H1 (cell line): ENCODE data around the gene CCDC180. TPM values are rescaled to one million over a fixed set of nuclear protein-coding genes. Genes with fewer than 3 reads are reported as not detected.

Source experiments
- CTCF ChIA-PET: fragments of 300-600 bp; sonication (Branson Sonifier 250); formaldehyde crosslinking; loops from one replicate; lab custom pipeline; 2021; ENCODE audit not compliant: partially characterized antibody; lab: Charles Lee
- POLR2A ChIA-PET: fragments of 300-600 bp; sonication (Branson Sonifier 250); formaldehyde crosslinking; loops from one replicate; lab custom pipeline; 2021; ENCODE audit warnings: inconsistent platforms; ENCODE audit not compliant: partially characterized antibody; lab: Charles Lee
- DNase-seq, 2 experiments: peaks; one replicate each; pipeline versions ENCODE4 v3.0.0 to v3.0.0-alpha.2; 2010 to 2022; ENCODE audit warnings: low spot score in 2 of 2, low read depth in 1 of 2, mixed read lengths in 1 of 2
- FAIRE-seq: peaks from 2 replicates; lab custom pipeline; 2011; peaks lifted over from hg19 to GRCh38; lab: Jason Lieb, UNC
- H2AFZ ChIP-seq: 2 replicates; pipeline ENCODE4 v1.8.1; 2012; ENCODE audit warnings: low read length, inconsistent platforms
- H2AK5ac ChIP-seq: 2 replicates; pipeline ENCODE4 v1.6.1; 2013; ENCODE audit warnings: low read depth, low read length
- H2BK120ac ChIP-seq: replicated peaks from 2 replicates; pipeline ENCODE3; 2013; ENCODE audit warnings: low read depth, low read length, inconsistent platforms
- H2BK12ac ChIP-seq: 2 replicates; pipeline ENCODE4 v1.6.1; 2013; ENCODE audit warnings: low read depth, low read length
- H2BK15ac ChIP-seq: 2 replicates; pipeline ENCODE4 v1.6.1; 2013; ENCODE audit warnings: low read length
- H2BK20ac ChIP-seq: 2 replicates; pipeline ENCODE4 v1.6.1; 2013; ENCODE audit warnings: low read length
- H2BK5ac ChIP-seq: 2 replicates; pipeline ENCODE4 v1.6.1; 2013; ENCODE audit warnings: low read depth, low read length
- H3K14ac ChIP-seq: 2 replicates; pipeline ENCODE4 v1.6.1; 2013; ENCODE audit warnings: inconsistent platforms; ENCODE audit not compliant: insufficient read length
- H3K18ac ChIP-seq: 2 replicates; pipeline ENCODE4 v1.6.1; 2013; ENCODE audit warnings: low read length; ENCODE audit errors: extremely low read depth
- H3K23ac ChIP-seq: 2 replicates; pipeline ENCODE4 v1.6.1; 2013; ENCODE audit warnings: inconsistent platforms; ENCODE audit not compliant: insufficient read length
- H3K23me2 ChIP-seq: 2 replicates; pipeline ENCODE4 v1.6.1; 2013; ENCODE audit warnings: low read depth, low read length
- H3K27ac ChIP-seq: 2 replicates; pipeline ENCODE4 v1.6.1; 2011; ENCODE audit warnings: low read depth, low read length, inconsistent platforms
- H3K27me3 ChIP-seq, 4 experiments: replicated peaks in 1 of 4; 1 replicate in 1 of 4; 2 replicates in 3 of 4; pipeline versions ENCODE4 v1.6.1 to v1.8.1; 2011 to 2013; ENCODE audit warnings: low read length in 3 of 4, mild to moderate bottlenecking in 3 of 4, inconsistent platforms in 2 of 4, mixed read lengths in 2 of 4, moderate library complexity in 1 of 4; ENCODE audit not compliant: control insufficient read depth in 3 of 4, insufficient read depth in 3 of 4; ENCODE audit errors: extremely low read depth in 1 of 4
- H3K36me3 ChIP-seq, 4 experiments: 2 replicates each; pipeline versions ENCODE4 v1.6.1 to v1.8.1; 2011 to 2013; ENCODE audit warnings: mild to moderate bottlenecking in 4 of 4, low read length in 3 of 4, moderate library complexity in 2 of 4, control low read depth in 1 of 4, inconsistent platforms in 1 of 4; ENCODE audit not compliant: insufficient read depth in 4 of 4, control insufficient read depth in 2 of 4
- H3K4ac ChIP-seq: replicated peaks from 2 replicates; pipeline ENCODE3; 2013; ENCODE audit warnings: low read length, low read depth, mixed read lengths, inconsistent platforms; ENCODE audit not compliant: insufficient read length
- H3K4me1 ChIP-seq, 4 experiments: replicated peaks in 1 of 4; 1 replicate in 1 of 4; 2 replicates in 3 of 4; pipeline versions ENCODE4 v1.6.1 to v1.8.1; 2011 to 2013; ENCODE audit warnings: low read length in 3 of 4, inconsistent platforms in 2 of 4, mixed read lengths in 1 of 4; ENCODE audit not compliant: insufficient read depth in 4 of 4, control insufficient read depth in 3 of 4
- H3K4me2 ChIP-seq, 2 experiments: 2 replicates each; pipeline versions ENCODE4 v1.6.1 to v1.8.1; 2011 to 2013; ENCODE audit warnings: low read depth in 2 of 2, low read length in 2 of 2, control low read depth in 1 of 2, inconsistent platforms in 1 of 2, mild to moderate bottlenecking in 1 of 2; ENCODE audit not compliant: insufficient read depth in 1 of 2
- H3K4me3 ChIP-seq, 4 experiments: fragments of 200-600, 300-600 bp in 1 of 4; sonication (generic), shearing (Covaris generic), sonication (Bioruptor Twin) in 1 of 4; 2 replicates each; pipeline versions ENCODE4 v1.5.1 to v1.8.1; 2011 to 2016; ENCODE audit warnings: low read length in 4 of 4, low read depth in 3 of 4, control low read depth in 2 of 4, inconsistent platforms in 2 of 4, mild to moderate bottlenecking in 2 of 4, mixed read lengths in 1 of 4, moderate library complexity in 1 of 4; ENCODE audit not compliant: insufficient read depth in 2 of 4; ENCODE audit errors: extremely low read depth in 1 of 4
- H3K56ac ChIP-seq: replicated peaks from 2 replicates; pipeline ENCODE3; 2013; ENCODE audit warnings: low read depth, mild to moderate bottlenecking, mixed read lengths, low read length, inconsistent platforms; ENCODE audit not compliant: insufficient read length
- H3K79me1 ChIP-seq: 2 replicates; pipeline ENCODE4 v1.6.1; 2013; ENCODE audit warnings: low read depth, low read length, control low read depth
- H3K79me2 ChIP-seq, 2 experiments: 2 replicates each; pipeline versions ENCODE4 v1.6.1 to v1.8.1; 2012 to 2013; ENCODE audit warnings: low read length in 2 of 2, mild to moderate bottlenecking in 2 of 2, inconsistent platforms in 1 of 2; ENCODE audit not compliant: insufficient read depth in 2 of 2, control insufficient read depth in 1 of 2
- H3K9ac ChIP-seq, 4 experiments: replicated peaks in 1 of 4; 1 replicate in 1 of 4; 2 replicates in 3 of 4; pipeline versions ENCODE4 v1.6.1 to v1.8.1; 2011 to 2013; ENCODE audit warnings: low read depth in 3 of 4, low read length in 3 of 4, control low read depth in 2 of 4, mild to moderate bottlenecking in 2 of 4, moderate library complexity in 2 of 4, inconsistent platforms in 1 of 4; ENCODE audit errors: extremely low read depth in 1 of 4
- H3K9me3 ChIP-seq, 2 experiments: 2 replicates each; pipeline versions ENCODE4 v1.6.1 to v1.8.1; 2012 to 2013; ENCODE audit warnings: mild to moderate bottlenecking in 2 of 2, moderate library complexity in 2 of 2, control low read depth in 1 of 2, inconsistent platforms in 1 of 2, low read depth in 1 of 2, low read length in 1 of 2, mixed read lengths in 1 of 2; ENCODE audit not compliant: insufficient read depth in 2 of 2
- H4K20me1 ChIP-seq, 2 experiments: replicated peaks in 1 of 2; 2 replicates each; pipeline versions ENCODE3 to v1.8.1; 2011 to 2013; ENCODE audit warnings: inconsistent platforms in 2 of 2, low read length in 2 of 2, mild to moderate bottlenecking in 1 of 2; ENCODE audit not compliant: insufficient read depth in 2 of 2, control insufficient read depth in 1 of 2
- H4K5ac ChIP-seq: 2 replicates; pipeline ENCODE4 v1.6.1; 2013; ENCODE audit warnings: low read length, low read depth, mixed read lengths, inconsistent platforms; ENCODE audit not compliant: insufficient read length
- H4K8ac ChIP-seq: 2 replicates; pipeline ENCODE4 v1.8.0; 2013; ENCODE audit warnings: mild to moderate bottlenecking, moderate library complexity, low read length, inconsistent platforms; ENCODE audit not compliant: insufficient read depth; ENCODE audit errors: extremely low read depth
- H4K91ac ChIP-seq: replicated peaks from 2 replicates; pipeline ENCODE3; 2013; ENCODE audit warnings: low read length, mixed read lengths, inconsistent platforms; ENCODE audit not compliant: insufficient read length
- GTF2F1 ChIP-seq: IDR thresholded peaks from 2 replicates; pipeline ENCODE4 v1.6.1; 2012; ENCODE audit warnings: low read depth, low read length, improper control_type of control experiment, borderline replicate concordance
- NRF1 ChIP-seq: IDR thresholded peaks from 2 replicates; pipeline ENCODE4 v1.6.1; 2011; ENCODE audit warnings: mild to moderate bottlenecking, low read depth, low read length, improper control_type of control experiment
- WGBS, 2 experiments: shearing (Covaris generic) in 1 of 2; methylation state at CpG; one replicate each; pipeline versions ENCODE4 v1.1.6 to v1.1.7; 2013 to 2015; ENCODE audit warnings: low lambda C conversion rate in 2 of 2, mixed read lengths in 2 of 2, inconsistent platforms in 1 of 2, low coverage in 1 of 2, missing lambda C conversion rate in 1 of 2; ENCODE audit not compliant: insufficient replicate concordance in 2 of 2, insufficient coverage in 1 of 2, insufficient read length in 1 of 2; ENCODE audit errors: extremely low coverage in 1 of 2, missing lambda C conversion rate in 1 of 2; 5-methylcytosine and 5-hydroxymethylcytosine counted together
- polyA plus RNA-seq, 7 experiments: library from polyadenylated mRNA; depleted of rRNA in 3 of 7; stranded (reverse) in 5 of 7; unstranded in 2 of 7; fragments of >200 nt in 5 of 7; fragments of 200-250 nt in 2 of 7; gene quantifications; 1 replicate in 5 of 7; 2 replicates in 1 of 7; 4 replicates in 1 of 7; pipeline versions ENCODE4 v1.2.1 to v1.2.3, GENCODE V29; 2011 to 2013; ENCODE audit warnings: missing spikeins in 2 of 7, mixed read lengths in 2 of 7
- total RNA-seq: library from RNA; stranded (reverse); fragmentation: NEBNext Ultra II Directional; extraction: Animal tissue kit (Norgen Biotek cat#: 25700); gene quantifications from 2 replicates; pipeline ENCODE4 v1.2.1, GENCODE V29; 2021

Gene CCDC180
- total and polyA plus RNA-seq, 2 of the 8 experiments (the other 6 are each of a cell fraction or from before 2014, with no cell fraction given), result 2.6 to 8.2 TPM

DNA sequence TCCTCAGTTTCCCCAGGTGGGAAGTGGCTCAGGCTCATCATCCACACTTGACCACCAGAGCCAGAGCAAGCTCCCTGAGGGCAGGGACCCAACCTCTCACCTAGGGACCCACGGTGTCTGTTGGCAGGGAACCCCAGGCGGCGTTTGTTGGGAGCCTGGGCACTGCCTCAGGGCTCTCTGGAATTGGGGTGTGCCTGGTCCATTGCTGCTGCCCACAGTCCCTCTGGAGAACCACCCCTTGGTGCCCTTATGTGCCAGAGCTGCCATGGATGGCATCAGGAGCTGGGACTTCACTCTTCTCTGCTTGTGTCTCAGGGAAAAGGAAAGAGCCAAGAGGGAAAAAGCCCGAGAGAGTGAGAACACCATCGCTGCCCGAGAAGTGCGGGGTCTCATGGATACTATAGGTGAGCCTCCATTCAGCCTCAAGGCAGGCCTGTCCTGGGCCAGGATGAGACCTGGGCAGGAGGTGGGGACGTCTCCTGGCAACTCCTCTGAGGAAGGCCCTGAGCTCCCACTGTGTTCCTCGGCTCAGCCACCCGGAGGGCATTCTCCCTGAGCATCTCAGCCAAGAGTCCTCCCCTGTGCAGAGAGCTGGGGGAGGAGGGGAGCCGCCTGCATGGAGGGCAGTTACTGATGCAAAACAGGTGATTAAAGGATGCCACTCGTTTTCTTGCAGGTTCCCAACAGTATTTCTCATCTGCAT, 4.5 kb downstream of the CCDC180 start:
- H2BK5ac ChIP-seq, result no peak overlapping the region
- no peak overlapping the region for H3K18ac ChIP-seq
- no peak overlapping the region for H3K4me3 ChIP-seq
- ChIA-PET CTCF (interaction anchor here (1.7 kb wide), 1 partner anchor 14 kb away, joined by 3 read pairs; no protein-coding TSS in a partner anchor), POLR2A (no interaction called here)
- H2BK12ac ChIP-seq, result no peak overlapping the region
- H4K5ac ChIP-seq, result no peak overlapping the region
- peaks cover 0 to 18% (median 4%) of the 10 kb centered on the region in 4 experiments; a peak in 7 of 8 replicates for H3K36me3 ChIP-seq
- H3K14ac ChIP-seq, result no peak overlapping the region
- H2BK120ac ChIP-seq, result no peak overlapping the region
- H3K4ac ChIP-seq, result no peak overlapping the region
- H2AFZ ChIP-seq, result no peak overlapping the region
- no peak overlapping the region for H3K9ac ChIP-seq
- H3K9me3 ChIP-seq, result no peaks in the 10 kb centered on the region
- no peaks in the 10 kb centered on the region for H3K27me3 ChIP-seq
- no peak overlapping the region for H3K56ac ChIP-seq
- no peak overlapping the region for H4K8ac ChIP-seq
- no peak overlapping the region for H2BK20ac ChIP-seq
- peaks cover 0 to 2% of the 10 kb centered on the region in 2 experiments for H4K20me1 ChIP-seq
- no peaks in the 10 kb centered on the region for H3K79me1 ChIP-seq
- DNase-seq (no peak), FAIRE-seq (no peak)
- no peak overlapping the region for H2AK5ac ChIP-seq
- H3K4me1 ChIP-seq, result peaks cover 0 to 7% (median under 1%) of the 10 kb centered on the region in 4 experiments; a peak in 4 of 7 replicates
- H3K4me2 ChIP-seq, result no peak overlapping the region
- no peak overlapping the region for H3K27ac ChIP-seq
- 87% methylated on average over 11 of the region's 12 CpGs; no CpG with 5 or more reads in 1 of the 2 experiments for WGBS, 2 experiments
- no peak overlapping the region for H2BK15ac ChIP-seq
- H3K23ac ChIP-seq, result no peak overlapping the region
- H3K23me2 ChIP-seq, result no peaks in the 10 kb centered on the region; the same call in 1 of the 2 replicates
- no peaks in the 10 kb centered on the region for H3K79me2 ChIP-seq
- no peak overlapping the region for H4K91ac ChIP-seq
- no peak for TF ChIP-seq GTF2F1
- no peak for TF ChIP-seq NRF1
